Coronary artery (tissue), 2 donors: Measurements from ENCODE around the gene SLC6A17.

ENCODE experiments used
- DNase-seq: peaks from one replicate; pipeline ENCODE4 v3.0.0-alpha.2; 2017; ENCODE audit warnings: low spot score
- H3K27ac ChIP-seq, 2 donors: fragments of 200-600 bp; sonication (generic); one replicate each; pipeline ENCODE4 v1.5.1; 2016 to 2019
- H3K4me3 ChIP-seq: fragments of 200-600 bp; sonication (generic); 2 replicates; pipeline ENCODE4 v1.5.1; 2016; ENCODE audit warnings: mild to moderate bottlenecking, moderate library complexity
- TF ChIP-seq, protein P1 (sequence below): fragments of 200-600 bp; sonication (generic); IDR thresholded peaks from one replicate; pipeline ENCODE4 v1.5.1; 2019; ENCODE audit warnings: antibody characterized with exemption

SLC6A17 gene

DNA sequence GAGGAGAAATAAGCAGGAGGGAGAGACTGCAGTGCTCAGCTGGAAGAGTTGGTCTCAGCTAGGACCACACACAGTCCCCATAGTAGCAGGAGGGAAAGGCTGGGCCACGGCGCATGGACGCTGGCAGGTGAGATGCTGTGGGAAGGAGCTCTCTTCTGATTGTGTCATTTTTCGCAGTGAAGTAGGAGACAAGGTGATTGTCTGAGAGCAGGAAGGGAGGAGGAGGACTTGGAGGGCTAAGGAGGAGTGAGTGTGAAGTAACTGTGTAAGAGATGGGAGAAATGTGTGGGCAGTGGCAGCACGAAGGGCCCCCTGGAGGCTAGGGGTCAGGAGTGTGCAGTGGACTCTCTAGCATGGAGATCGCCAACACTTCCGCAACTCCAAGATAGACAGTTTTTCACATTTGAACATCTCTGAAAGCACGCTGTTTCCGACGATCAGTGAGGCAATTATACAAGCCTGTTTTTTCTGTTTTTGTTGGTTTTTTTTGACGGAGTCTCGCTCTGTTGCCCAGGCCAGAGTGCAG lies 33.4 kb downstream of the SLC6A17 start:
- TF ChIP-seq, protein P1, sequence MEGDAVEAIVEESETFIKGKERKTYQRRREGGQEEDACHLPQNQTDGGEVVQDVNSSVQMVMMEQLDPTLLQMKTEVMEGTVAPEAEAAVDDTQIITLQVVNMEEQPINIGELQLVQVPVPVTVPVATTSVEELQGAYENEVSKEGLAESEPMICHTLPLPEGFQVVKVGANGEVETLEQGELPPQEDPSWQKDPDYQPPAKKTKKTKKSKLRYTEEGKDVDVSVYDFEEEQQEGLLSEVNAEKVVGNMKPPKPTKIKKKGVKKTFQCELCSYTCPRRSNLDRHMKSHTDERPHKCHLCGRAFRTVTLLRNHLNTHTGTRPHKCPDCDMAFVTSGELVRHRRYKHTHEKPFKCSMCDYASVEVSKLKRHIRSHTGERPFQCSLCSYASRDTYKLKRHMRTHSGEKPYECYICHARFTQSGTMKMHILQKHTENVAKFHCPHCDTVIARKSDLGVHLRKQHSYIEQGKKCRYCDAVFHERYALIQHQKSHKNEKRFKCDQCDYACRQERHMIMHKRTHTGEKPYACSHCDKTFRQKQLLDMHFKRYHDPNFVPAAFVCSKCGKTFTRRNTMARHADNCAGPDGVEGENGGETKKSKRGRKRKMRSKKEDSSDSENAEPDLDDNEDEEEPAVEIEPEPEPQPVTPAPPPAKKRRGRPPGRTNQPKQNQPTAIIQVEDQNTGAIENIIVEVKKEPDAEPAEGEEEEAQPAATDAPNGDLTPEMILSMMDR, result no peak
- no peak for DNase-seq
- no peak overlapping the region for H3K4me3 ChIP-seq
- H3K27ac ChIP-seq, result no peak overlapping the region

DNA sequence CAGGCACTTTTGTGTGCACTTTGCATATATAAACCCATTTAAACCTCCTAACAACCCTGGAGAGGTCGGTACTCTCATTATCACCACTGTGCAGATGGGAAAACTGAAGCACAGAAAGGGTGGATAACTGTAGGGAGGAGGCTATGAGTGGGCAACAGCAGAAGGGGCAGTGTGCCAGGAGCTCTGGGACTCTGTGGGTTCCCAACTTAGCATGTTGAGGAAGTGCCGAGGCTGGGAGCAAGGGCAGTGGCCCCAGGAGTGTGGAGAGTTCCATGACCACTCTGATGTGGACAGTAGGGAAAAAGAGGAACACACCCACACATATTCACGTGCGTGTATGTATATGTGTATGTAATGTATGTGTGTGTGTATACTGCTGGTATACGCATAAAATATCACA lies 34.2 kb downstream of the SLC6A17 start:
- DNase-seq, result no peak
- Histone ChIP-seq H3K27ac (no peak overlapping the region), H3K4me3 (no peak overlapping the region)
- TF ChIP-seq, protein P1, result no peak

DNA sequence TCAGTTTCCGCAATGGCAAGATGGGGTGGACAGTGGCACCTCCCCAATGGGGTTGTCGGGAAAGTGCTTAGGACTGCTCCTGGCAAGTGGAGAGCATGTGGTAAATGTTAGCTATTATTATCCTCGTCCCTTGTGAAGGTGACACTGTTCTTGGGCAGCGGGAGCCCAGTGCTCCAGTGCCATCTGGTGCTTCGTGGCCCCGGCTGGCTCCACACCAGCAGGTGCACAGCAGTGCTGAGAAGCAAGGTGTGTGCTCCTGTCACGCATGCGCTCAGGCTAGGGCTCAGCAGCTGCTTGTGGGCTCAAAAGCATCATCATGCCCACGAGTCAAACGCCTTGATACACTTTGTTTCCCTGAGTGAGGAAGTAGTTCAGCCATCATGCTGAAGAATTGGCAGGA lies 34.9 kb downstream of the SLC6A17 start:
- no peak overlapping the region for H3K27ac ChIP-seq
- TF ChIP-seq, protein P1, result no peak
- H3K4me3 ChIP-seq, result no peak overlapping the region
- no peak for DNase-seq

DNA sequence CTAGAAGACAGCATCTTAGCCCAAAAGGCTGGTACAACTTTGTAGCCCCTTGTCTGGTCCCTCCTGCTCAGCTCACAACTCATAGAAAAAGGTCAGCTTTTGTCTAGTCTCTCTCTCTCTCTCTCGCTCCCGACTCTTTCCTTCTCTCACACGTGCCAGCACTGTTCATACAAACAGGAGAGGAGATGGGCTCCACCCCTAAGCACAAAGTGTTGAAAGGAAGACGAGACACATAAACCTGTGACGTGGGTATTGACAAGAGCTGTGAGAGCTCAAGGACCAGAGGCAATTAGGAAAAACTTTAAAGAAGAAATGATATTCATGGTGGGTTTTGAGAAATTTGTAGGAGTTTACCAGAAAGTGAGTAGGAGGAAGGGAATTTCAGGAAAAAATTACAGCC lies 36.3 kb downstream of the SLC6A17 start:
- DNase-seq, result no peak
- TF ChIP-seq, protein P1, result no peak
- H3K27ac ChIP-seq, result peak overlapping the region; percentile 59 to 87
- H3K4me3 ChIP-seq, result no peak overlapping the region

DNA sequence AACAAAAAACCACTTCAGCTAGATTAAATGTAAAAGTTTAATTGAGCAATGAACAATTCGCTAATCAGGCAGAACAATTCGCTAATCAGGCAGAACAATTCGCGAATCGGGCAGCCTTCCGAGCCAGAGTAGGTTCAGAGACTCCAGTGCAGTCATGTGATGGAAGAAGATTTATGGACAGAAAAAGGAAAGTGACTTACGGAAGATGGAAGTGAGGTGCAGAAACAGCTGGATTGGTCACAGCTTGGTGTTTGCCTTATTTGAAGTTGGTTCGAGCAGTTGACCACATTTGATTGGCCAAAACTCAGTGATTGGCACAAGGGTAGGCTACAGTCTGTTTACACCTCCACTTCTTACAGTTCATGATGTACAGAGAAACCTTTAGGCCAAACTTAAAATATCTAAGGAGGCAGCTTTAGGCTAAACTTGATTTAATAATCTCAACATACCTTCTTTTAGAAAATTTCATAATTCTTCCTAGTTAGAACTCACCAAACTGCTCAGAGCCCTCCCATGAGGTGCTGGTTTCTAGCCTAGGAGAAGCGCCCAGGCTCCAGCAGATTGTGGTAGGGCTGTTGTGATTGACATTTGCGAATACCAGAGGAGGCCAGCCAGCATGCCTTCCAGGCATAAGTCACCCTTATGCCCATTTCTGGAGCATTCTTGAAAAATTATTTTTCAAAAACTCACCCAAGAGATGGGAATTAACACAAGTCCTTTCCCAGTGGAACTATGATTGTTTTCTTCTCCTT lies 37.0 kb downstream of the SLC6A17 start:
- peak overlapping the region; percentile 59 to 87 for H3K27ac ChIP-seq
- no peak overlapping the region for H3K4me3 ChIP-seq
- TF ChIP-seq, protein P1, result no peak
- DNase-seq, result peak; percentile 81

DNA sequence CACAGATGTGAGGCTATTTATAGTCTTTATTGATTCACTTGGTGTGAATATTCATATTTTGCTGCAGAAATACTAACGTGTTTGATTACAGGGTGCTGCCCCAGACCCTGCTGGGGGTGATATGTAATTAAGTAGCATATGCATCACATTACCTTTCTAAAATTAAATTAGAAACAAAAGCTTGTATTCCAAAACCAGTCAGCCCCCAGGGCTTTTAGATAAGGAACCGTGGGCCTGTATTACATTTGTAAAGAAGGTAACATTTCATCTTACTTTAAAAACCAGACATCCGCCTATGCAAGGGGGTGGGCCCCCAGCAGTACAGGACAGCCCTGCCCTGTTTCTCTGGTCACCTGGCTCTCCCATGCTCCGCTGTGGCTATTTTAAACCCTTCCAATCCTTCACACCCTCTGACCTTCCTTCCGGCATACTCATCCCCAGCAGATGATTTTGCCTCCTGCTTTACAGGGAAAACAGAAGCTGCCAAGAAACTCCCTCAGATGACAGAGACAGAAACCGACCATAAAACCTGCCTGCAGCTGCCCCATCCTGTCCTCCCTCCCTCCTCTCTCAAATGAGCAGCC lies 37.8 kb downstream of the SLC6A17 start:
- peak overlapping the region; percentile 59 to 87 for H3K27ac ChIP-seq
- TF ChIP-seq, protein P1, result no peak
- H3K4me3 ChIP-seq, result no peak overlapping the region
- DNase-seq, result no peak

DNA sequence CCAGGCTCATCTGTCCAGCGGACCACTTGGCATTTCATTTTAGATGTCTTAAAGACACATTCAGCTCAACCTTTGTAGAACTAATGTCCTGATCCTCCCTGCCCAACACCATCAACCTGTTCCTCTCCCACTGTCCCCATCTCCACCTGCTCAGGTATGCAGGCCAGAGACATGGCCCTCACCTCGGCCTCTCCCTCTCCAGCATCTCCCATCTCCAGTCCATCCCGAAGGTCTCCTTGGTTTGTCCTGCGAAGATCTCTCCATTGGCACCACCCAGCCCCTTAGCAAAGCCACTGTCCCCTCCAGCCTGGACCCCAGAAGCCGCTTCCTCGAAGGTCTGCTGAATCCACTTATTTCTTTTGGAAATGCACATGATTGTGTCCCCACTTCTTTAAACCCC lies 38.9 kb downstream of the SLC6A17 start:
- TF ChIP-seq, protein P1, result no peak
- DNase-seq, result no peak
- H3K4me3 ChIP-seq, result no peak overlapping the region
- peak overlapping the region; percentile 59 to 87 for H3K27ac ChIP-seq
